ENCODE data around the gene LRFN5. TPM values are rescaled to one million over a fixed set of nuclear protein-coding genes. Genes with fewer than 3 reads are reported as not detected.
A peak's percentile ranks its signal among the peaks of the same experiment; 100 is the strongest.
"Not testable (repeated sequence)": the region's sequence is repeated elsewhere in the genome, so short reads cannot be mapped to it uniquely, and the experiment has no call there.

The LRFN5 gene
- total RNA-seq, 1 experiment from 2014 or later: not detected

DNA sequence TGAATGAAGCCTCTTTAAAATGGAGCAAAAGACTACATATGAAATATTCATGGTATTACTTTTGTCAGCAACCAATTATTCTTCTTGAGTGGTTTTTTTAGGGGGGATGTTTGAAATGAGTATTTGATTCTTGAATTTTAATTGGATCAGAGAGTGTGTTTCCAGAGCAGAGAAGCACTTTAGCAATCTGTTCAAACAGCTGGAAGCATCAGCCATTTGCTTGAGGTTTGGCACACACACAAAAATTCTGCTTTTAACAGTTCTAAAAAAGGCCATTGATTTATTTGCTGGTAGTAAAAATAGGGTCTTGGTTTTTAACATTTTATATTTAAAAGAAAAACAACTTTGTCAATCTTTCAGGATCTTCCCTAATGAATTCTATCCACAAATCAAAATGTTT is 292.7 kb downstream of the LRFN5 start:
- DNase-seq (ENCODE audit: low spot score): no peak

- no peak for DNase-seq (ENCODE audit: low spot score)
Observed at GRCh38 chr14:41900644-41901043, 294.0 kb downstream of the LRFN5 start.

DNA sequence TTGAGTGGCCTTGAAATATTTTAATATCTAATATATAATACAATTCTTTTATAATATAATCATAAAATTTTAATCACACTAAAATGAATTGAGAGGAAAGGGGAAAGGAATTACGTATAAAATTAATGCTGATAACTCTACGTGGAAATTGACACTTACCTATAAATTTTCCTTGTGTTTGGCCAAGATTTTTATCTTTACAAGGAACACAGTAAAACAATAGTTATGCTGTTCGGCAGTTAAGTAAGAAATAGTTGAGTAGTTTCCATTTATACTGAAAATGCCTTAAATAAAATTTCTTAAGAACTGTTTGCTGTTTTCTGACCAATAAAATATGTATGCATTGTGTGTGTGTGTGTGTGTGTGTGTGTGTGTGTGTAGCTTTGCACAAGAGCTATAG is 294.4 kb downstream of the LRFN5 start:
- DNase-seq (ENCODE audit: low spot score): no peak

- no peak for DNase-seq (ENCODE audit: low spot score)
Observed at GRCh38 chr14:41905394-41905964, 298.8 kb downstream of the LRFN5 start.

- DNase-seq (ENCODE audit: low spot score): not testable (repeated sequence)
Observed at GRCh38 chr14:41911155-41911554, 304.5 kb downstream of the LRFN5 start.

GRCh38 chr14:41913398-41913797 is 306.7 kb downstream of the LRFN5 start:
- DNase-seq (ENCODE audit: low spot score): no peak

DNA sequence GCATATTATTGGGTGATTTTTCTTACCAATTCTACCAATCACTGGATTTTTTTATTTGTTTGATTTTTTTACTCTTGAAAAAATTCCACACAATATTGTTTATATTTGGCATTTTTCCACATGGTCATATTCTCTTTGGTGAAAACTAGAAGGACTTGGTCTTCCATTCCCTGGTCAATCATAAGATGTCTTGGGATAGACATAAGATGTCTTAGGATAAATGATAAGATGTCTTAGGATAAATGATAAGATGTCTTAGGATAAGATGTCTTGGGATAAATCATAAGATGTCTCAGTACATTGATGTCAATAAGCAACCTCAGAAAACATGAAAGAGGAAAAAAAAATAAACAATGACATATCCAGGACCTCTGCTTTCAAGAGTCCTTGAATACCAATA is 309.1 kb downstream of the LRFN5 start:
- no peak for DNase-seq (ENCODE audit: low spot score)

GRCh38 chr14:41916313-41916712 is 309.6 kb downstream of the LRFN5 start:
- DNase-seq (ENCODE audit: low spot score): no peak

- peak; percentile 23 for DNase-seq (ENCODE audit: low spot score)
Observed at GRCh38 chr14:41925409-41925808, 318.7 kb downstream of the LRFN5 start.

- DNase-seq (ENCODE audit: low spot score): no peak
Observed at GRCh38 chr14:41950428-41951151, 343.9 kb downstream of the LRFN5 start.

Small RNAs within 50 kb of the gene (small RNA-seq; reads per million reads assigned to genes)
- not detected for gene RF00322

All from HT-29 (cell line).